Measurements from ENCODE around the gene PSMC5. TPM values are rescaled to one million over a fixed set of nuclear protein-coding genes. Genes with fewer than 3 reads are reported as not detected.

The PSMC5 gene
- total and polyA plus RNA-seq, 10 donors, result 74.5 to 175 (median 99.9) TPM

GRCh38 chr17:63800783-63801182 is 26.4 kb upstream of the PSMC5 start:
- no peaks in the 10 kb centered on the region for H3K27me3 ChIP-seq (replicated peaks in 1 of 7)
- no peaks in the 10 kb centered on the region for H3K4me1 ChIP-seq
- 95 to 100% (median 97%) methylated on average over 1 of the region's 1 CpG for WGBS, 5 donors
- H3K9me3 ChIP-seq, result no peaks in the 10 kb centered on the region
- H3K27ac ChIP-seq, result no peak overlapping the region
- DNase-seq, result no peak
- intact Hi-C loops (cut with DNase I; ENCODE audit: low total_unique reads), result no loop called here
- H3K4me3 ChIP-seq, result no peak overlapping the region
- H3K36me3 ChIP-seq, result peaks cover 6 to 100% (median 92%) of the 10 kb centered on the region in 6 donors
- no peak for TF ChIP-seq POLR2AphosphoS5 (IDR thresholded peaks at IDR 0.05)
- TF ChIP-seq CTCF (IDR thresholded peaks at IDR 0.05 in 8 of 11, conservative IDR thresholded peaks at IDR 0.05 in 3 of 11), result no peak

GRCh38 chr17:63804328-63804727 is 22.9 kb upstream of the PSMC5 start:
- Histone ChIP-seq H3K4me3 (no peak overlapping the region), H3K27me3 (replicated peaks in 1 of 7) (no peaks in the 10 kb centered on the region), H3K4me1 (peaks cover 0 to 4% (median 0%) of the 10 kb centered on the region in 6 donors), H3K27ac (no peak overlapping the region), H3K9me3 (no peaks in the 10 kb centered on the region), H3K36me3 (peaks cover 4 to 100% (median 92%) of the 10 kb centered on the region in 6 donors)
- intact Hi-C loops (cut with DNase I; ENCODE audit: low total_unique reads), result no loop called here
- no peak for TF ChIP-seq POLR2A (IDR thresholded peaks at IDR 0.05)
- no peak for TF ChIP-seq POLR2AphosphoS5 (IDR thresholded peaks at IDR 0.05)
- TF ChIP-seq CTCF (IDR thresholded peaks at IDR 0.05 in 8 of 11, conservative IDR thresholded peaks at IDR 0.05 in 3 of 11), result no peak
- 88 to 97% (median 94%) methylated on average over 1 of the region's 1 CpG for WGBS, 5 donors
- DNase-seq, result no peak

GRCh38 chr17:63805591-63805990 is 21.6 kb upstream of the PSMC5 start:
- intact Hi-C loops (cut with DNase I; ENCODE audit: low total_unique reads), result no loop called here
- H3K27me3 ChIP-seq (replicated peaks in 1 of 7), result no peaks in the 10 kb centered on the region
- TF ChIP-seq POLR2A (IDR thresholded peaks at IDR 0.05) (no peak), CTCF (IDR thresholded peaks at IDR 0.05 in 8 of 11, conservative IDR thresholded peaks at IDR 0.05 in 3 of 11) (no peak), POLR2AphosphoS5 (IDR thresholded peaks at IDR 0.05) (no peak)

GRCh38 chr17:63809970-63810369 is 17.3 kb upstream of the PSMC5 start:
- Histone ChIP-seq H3K36me3 (peaks cover 10 to 100% (median 97%) of the 10 kb centered on the region in 6 donors), H3K9me3 (no peaks in the 10 kb centered on the region), H3K4me1 (peaks cover 0 to 11% (median 0%) of the 10 kb centered on the region in 6 donors), H3K4me3 (no peak overlapping the region), H3K27me3 (replicated peaks in 1 of 7) (no peaks in the 10 kb centered on the region), H3K27ac (peak overlapping the region in 1 of 8 donors; percentile 19)
- intact Hi-C loops (cut with DNase I; ENCODE audit: low total_unique reads), result no loop called here
- DNase-seq, result no peak
- TF ChIP-seq CTCF (IDR thresholded peaks at IDR 0.05 in 8 of 11, conservative IDR thresholded peaks at IDR 0.05 in 3 of 11), result no peak
- no peak for TF ChIP-seq POLR2AphosphoS5 (IDR thresholded peaks at IDR 0.05)
- no peak for TF ChIP-seq POLR2A (IDR thresholded peaks at IDR 0.05)
- whole genome bisulfite sequencing, 5 donors, result 74 to 90% (median 83%) methylated on average over 9 of the region's 9 CpGs

More at GRCh38 chr17:63805591-63805990, 21.6 kb upstream of the PSMC5 start:
- H3K27ac ChIP-seq, result no peak overlapping the region
- no peak for DNase-seq
- H3K36me3 ChIP-seq, result peaks cover 0 to 100% (median 91%) of the 10 kb centered on the region in 6 donors
- no peaks in the 10 kb centered on the region for H3K9me3 ChIP-seq
- peaks cover 0 to 11% (median 0%) of the 10 kb centered on the region in 6 donors for H3K4me1 ChIP-seq
- no peak overlapping the region for H3K4me3 ChIP-seq
- 91 to 96% (median 95%) methylated on average over 2 of the region's 2 CpGs for WGBS, 5 donors

All from spleen (tissue), 11 donors.